GM21529 (cell line): ENCODE data around the gene NEK7.

Experiments used
- ATAC-seq: cut with Tn5 transposase; IDR thresholded peaks from one replicate; pipeline ENCODE4 v1.9.1; 2021; ENCODE audit not compliant: unreplicated experiment

Gene NEK7

GRCh38 chr1:198141668-198142351, 15.0 kb upstream of the NEK7 start:
- ATAC-seq, result no peak

GRCh38 chr1:198143797-198144196, 13.0 kb upstream of the NEK7 start:
- peak; percentile 92 for ATAC-seq

- ATAC-seq, result no peak
Observed at GRCh38 chr1:198147216-198147615, 9.6 kb upstream of the NEK7 start.

GRCh38 chr1:198150369-198150768, 6.4 kb upstream of the NEK7 start:
- no peak for ATAC-seq

- no peak for ATAC-seq
Observed at GRCh38 chr1:198151688-198152087, 5.1 kb upstream of the NEK7 start.

GRCh38 chr1:198153103-198153502, 3.7 kb upstream of the NEK7 start:
- ATAC-seq, result no peak

GRCh38 chr1:198153804-198154203, 3.0 kb upstream of the NEK7 start:
- ATAC-seq, result no peak

GRCh38 chr1:198155253-198155652, 1.5 kb upstream of the NEK7 start:
- no peak for ATAC-seq

GRCh38 chr1:198156111-198156744, 570 bp upstream of the NEK7 start:
- peak; percentile 26 for ATAC-seq

- ATAC-seq, result peak; percentile 48
Observed at GRCh38 chr1:198157241-198157846, 546 bp downstream of the NEK7 start.

GRCh38 chr1:198157847-198158725, 1.3 kb downstream of the NEK7 start:
- no peak for ATAC-seq

GRCh38 chr1:198158735-198159589, 2.2 kb downstream of the NEK7 start:
- peak; percentile 63 for ATAC-seq

GRCh38 chr1:198160222-198160621, 3.4 kb downstream of the NEK7 start:
- no peak for ATAC-seq

- no peak for ATAC-seq
Observed at GRCh38 chr1:198160946-198161614, 4.3 kb downstream of the NEK7 start.

GRCh38 chr1:198161718-198162090, 4.9 kb downstream of the NEK7 start:
- no peak for ATAC-seq

GRCh38 chr1:198162091-198162767, 5.4 kb downstream of the NEK7 start:
- ATAC-seq, result peak; percentile 17

- ATAC-seq, result peak; percentile 25
Observed at GRCh38 chr1:198165927-198166647, 9.3 kb downstream of the NEK7 start.

GRCh38 chr1:198166900-198167299, 10.1 kb downstream of the NEK7 start:
- ATAC-seq, result no peak

- ATAC-seq, result peak; percentile 67
Observed at GRCh38 chr1:198167436-198167934, 10.7 kb downstream of the NEK7 start.
